Measurements from ENCODE around the gene PARD3B. TPM values are rescaled to one million over a fixed set of nuclear protein-coding genes. Genes with fewer than 3 reads are reported as not detected.

PARD3B gene
- total and polyA plus RNA-seq, 12 donors = 0.46 to 12.4 (median 8.3) TPM

- intact Hi-C loops (cut with DNase I) = no loop called here
- 51 to 54% methylated on average over 5 of the region's 5 CpGs for WGBS, 2 donors
- Histone ChIP-seq H3K9me3 (no peaks in the 10 kb centered on the region), H3K27ac (no peak overlapping the region), H3K36me3 (no peaks in the 10 kb centered on the region), H3K4me3 (no peak overlapping the region), H3K27me3 (no peaks in the 10 kb centered on the region), H3K4me1 (peaks cover 0 to 17% (median 6%) of the 10 kb centered on the region in 9 donors)
- TF ChIP-seq CTCF (IDR thresholded peaks at IDR 0.05) = no peak
- ATAC-seq (peak in 1 of 8 donors; percentile 23), DNase-seq (no peak)
Measured at GRCh38 chr2:204972606-204973336, 427.5 kb downstream of the PARD3B start.

DNA sequence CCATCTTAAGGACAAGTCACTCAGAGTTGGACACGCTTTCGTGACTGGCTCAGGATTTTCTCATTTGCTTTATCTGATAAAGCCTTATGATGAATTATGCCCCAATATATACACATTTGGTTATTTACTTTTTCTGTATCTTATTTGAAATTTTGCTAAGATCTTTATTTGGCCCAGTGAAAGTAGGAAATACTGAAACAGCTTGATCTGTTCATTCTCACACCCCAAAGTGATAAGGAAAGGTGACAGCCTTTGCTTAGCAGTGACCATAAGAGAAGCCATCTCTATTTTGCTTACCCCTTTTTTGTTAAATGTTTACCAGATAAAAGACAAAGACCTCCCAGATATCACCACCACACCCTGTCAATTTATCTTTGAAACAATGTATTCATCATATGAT, 428.3 kb downstream of the PARD3B start:
- peaks cover 0 to 15% (median 6%) of the 10 kb centered on the region in 9 donors for H3K4me1 ChIP-seq
- no peaks in the 10 kb centered on the region for H3K9me3 ChIP-seq
- no peaks in the 10 kb centered on the region for H3K27me3 ChIP-seq
- TF ChIP-seq CTCF (IDR thresholded peaks at IDR 0.05) = no peak
- intact Hi-C loops (cut with DNase I) = no loop called here
- H3K4me3 ChIP-seq = no peak overlapping the region
- no peak overlapping the region for H3K27ac ChIP-seq
- DNase-seq (no peak), ATAC-seq (no peak)
- no peaks in the 10 kb centered on the region for H3K36me3 ChIP-seq
- 95 to 96% methylated on average over 2 of the region's 2 CpGs for WGBS, 2 donors

- no peak for ATAC-seq
- Histone ChIP-seq H3K27me3 (no peaks in the 10 kb centered on the region), H3K4me3 (no peak overlapping the region), H3K27ac (no peak overlapping the region), H3K4me1 (peaks cover 0 to 15% (median 6%) of the 10 kb centered on the region in 9 donors), H3K9me3 (no peaks in the 10 kb centered on the region), H3K36me3 (no peaks in the 10 kb centered on the region)
- no peak for DNase-seq
- 81 to 88% methylated on average over 2 of the region's 2 CpGs for WGBS, 2 donors
- intact Hi-C loops (cut with DNase I) = no loop called here
- no peak for TF ChIP-seq CTCF (IDR thresholded peaks at IDR 0.05)
Measured at GRCh38 chr2:204974487-204974886, 429.2 kb downstream of the PARD3B start.

DNA sequence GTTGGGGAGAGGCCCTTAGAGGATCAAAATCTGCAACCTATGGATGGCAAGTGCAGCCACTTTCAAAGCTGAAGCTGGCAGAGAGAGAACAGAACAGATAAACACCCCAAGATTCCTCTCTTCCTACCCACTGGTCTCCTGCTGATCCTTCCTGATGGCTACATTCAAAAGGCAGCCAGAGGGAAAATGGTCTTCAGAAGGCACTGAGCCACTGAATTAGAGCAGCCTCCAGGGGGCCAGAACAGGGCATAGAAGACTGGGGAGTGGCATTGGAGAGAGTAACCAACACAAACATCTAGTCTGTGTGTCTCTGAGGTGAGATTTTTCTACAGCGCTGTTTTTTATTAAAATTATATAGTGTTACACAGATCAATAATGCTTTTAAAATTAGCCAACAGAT, 432.6 kb downstream of the PARD3B start:
- WGBS, 2 donors = 2 to 39% methylated on average over 1 of the region's 1 CpG
- no peak overlapping the region for H3K27ac ChIP-seq
- no peaks in the 10 kb centered on the region for H3K9me3 ChIP-seq
- no peak for TF ChIP-seq CTCF (IDR thresholded peaks at IDR 0.05)
- ATAC-seq (no peak), DNase-seq (no peak)
- intact Hi-C loops (cut with DNase I) = no loop called here
- H3K36me3 ChIP-seq = no peaks in the 10 kb centered on the region
- H3K4me3 ChIP-seq = no peak overlapping the region
- no peaks in the 10 kb centered on the region for H3K27me3 ChIP-seq
- H3K4me1 ChIP-seq = peaks cover 0 to 10% (median 5%) of the 10 kb centered on the region in 9 donors

All from heart right ventricle (tissue), 16 donors.